HL-60 (cell line): ENCODE data around the gene TSPY2.
"Not testable (repeated sequence)": the region's sequence is repeated elsewhere in the genome, so short reads cannot be mapped to it uniquely, and the experiment has no call there.

Experiments used
- POLR2AphosphoS5 ChIP-seq: IDR thresholded peaks from 2 replicates; pipeline ENCODE4 v1.6.1; 2012; ENCODE audit warnings: low read depth
- TF ChIP-seq, protein P1 (sequence below): IDR thresholded peaks from one replicate; pipeline ENCODE4 v1.5.1; 2011; ENCODE audit warnings: low read length, control low read depth, inconsistent platforms; ENCODE audit not compliant: insufficient read depth

DNA sequence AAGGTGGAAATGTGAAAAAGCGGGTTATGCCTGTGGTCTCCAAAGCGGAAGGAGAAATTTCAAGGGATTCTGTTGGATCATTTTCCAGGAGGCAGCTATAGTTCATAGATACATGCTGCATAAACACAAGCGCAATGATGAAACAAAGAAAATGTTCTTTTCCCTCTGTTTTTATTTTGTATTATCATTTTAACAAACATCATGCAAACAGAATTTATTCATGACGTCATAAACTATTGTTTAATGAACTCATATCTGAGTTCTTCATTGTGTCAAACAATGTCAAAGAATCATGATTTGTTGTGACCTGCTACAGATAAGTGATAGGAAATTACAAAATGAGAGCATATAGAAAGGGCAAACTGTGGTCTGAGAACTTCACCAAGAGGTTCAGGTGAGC lies 23.8 kb downstream of the TSPY2 start:
- TF ChIP-seq, protein P1, sequence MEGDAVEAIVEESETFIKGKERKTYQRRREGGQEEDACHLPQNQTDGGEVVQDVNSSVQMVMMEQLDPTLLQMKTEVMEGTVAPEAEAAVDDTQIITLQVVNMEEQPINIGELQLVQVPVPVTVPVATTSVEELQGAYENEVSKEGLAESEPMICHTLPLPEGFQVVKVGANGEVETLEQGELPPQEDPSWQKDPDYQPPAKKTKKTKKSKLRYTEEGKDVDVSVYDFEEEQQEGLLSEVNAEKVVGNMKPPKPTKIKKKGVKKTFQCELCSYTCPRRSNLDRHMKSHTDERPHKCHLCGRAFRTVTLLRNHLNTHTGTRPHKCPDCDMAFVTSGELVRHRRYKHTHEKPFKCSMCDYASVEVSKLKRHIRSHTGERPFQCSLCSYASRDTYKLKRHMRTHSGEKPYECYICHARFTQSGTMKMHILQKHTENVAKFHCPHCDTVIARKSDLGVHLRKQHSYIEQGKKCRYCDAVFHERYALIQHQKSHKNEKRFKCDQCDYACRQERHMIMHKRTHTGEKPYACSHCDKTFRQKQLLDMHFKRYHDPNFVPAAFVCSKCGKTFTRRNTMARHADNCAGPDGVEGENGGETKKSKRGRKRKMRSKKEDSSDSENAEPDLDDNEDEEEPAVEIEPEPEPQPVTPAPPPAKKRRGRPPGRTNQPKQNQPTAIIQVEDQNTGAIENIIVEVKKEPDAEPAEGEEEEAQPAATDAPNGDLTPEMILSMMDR, result not testable (repeated sequence)
- TF ChIP-seq POLR2AphosphoS5, result not testable (repeated sequence)
